A549 (cell line): ENCODE measurements around the gene CASP3.

ENCODE experiments used
- HDAC2 ChIP-seq: fragments of 200-600 bp; sonication (generic); IDR thresholded peaks from 2 replicates; pipeline ENCODE4 v1.6.1; 2016
- RAD21 ChIP-seq, 2 experiments: fragments of >200 bp in 1 of 2; sonication (Bioruptor Twin) in 1 of 2; formaldehyde crosslinking in 1 of 2; IDR thresholded peaks in 1 of 2; conservative IDR thresholded peaks in 1 of 2; 2 replicates in 1 of 2; 3 replicates in 1 of 2; pipeline ENCODE4 v1.6.1; 2012 to 2018; ENCODE audit warnings: inconsistent platforms in 1 of 2
- TF ChIP-seq, protein P1 (sequence below): fragments of >200 bp; sonication (Bioruptor Twin); formaldehyde crosslinking; IDR thresholded peaks from 3 replicates; pipeline ENCODE4 v1.5.1; 2016

DNA sequence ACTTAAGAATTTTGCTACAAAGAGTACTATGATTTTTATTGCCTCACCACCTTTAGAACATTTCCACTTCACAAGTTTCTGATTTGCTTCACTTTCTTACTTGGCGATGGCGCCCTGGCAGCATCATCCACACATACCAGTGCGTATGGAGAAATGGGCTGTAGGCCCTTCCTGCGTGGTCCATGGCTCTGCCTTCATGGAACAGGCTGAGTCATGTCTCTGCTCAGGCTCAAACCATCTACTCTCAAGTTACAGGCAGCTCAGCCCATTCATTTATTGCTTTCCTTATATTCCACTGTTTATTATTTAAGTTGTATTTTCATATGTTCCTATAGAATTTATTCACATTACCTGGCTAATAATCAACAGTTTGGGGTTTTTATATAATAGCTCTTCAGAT, 21.1 kb downstream of the CASP3 start:
- no peak for TF ChIP-seq RAD21 (conservative IDR thresholded peaks at IDR 0.05 in 1 of 2, IDR thresholded peaks at IDR 0.05 in 1 of 2)
- no peak for TF ChIP-seq HDAC2
- TF ChIP-seq, protein P1, sequence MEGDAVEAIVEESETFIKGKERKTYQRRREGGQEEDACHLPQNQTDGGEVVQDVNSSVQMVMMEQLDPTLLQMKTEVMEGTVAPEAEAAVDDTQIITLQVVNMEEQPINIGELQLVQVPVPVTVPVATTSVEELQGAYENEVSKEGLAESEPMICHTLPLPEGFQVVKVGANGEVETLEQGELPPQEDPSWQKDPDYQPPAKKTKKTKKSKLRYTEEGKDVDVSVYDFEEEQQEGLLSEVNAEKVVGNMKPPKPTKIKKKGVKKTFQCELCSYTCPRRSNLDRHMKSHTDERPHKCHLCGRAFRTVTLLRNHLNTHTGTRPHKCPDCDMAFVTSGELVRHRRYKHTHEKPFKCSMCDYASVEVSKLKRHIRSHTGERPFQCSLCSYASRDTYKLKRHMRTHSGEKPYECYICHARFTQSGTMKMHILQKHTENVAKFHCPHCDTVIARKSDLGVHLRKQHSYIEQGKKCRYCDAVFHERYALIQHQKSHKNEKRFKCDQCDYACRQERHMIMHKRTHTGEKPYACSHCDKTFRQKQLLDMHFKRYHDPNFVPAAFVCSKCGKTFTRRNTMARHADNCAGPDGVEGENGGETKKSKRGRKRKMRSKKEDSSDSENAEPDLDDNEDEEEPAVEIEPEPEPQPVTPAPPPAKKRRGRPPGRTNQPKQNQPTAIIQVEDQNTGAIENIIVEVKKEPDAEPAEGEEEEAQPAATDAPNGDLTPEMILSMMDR = no peak
